Caco-2 (cell line): ENCODE measurements around the gene SCD5. TPM values are rescaled to one million over a fixed set of nuclear protein-coding genes. Genes with fewer than 3 reads are reported as not detected.
"Not testable (repeated sequence)": the region's sequence is repeated elsewhere in the genome, so short reads cannot be mapped to it uniquely, and the experiment has no call there.

Source experiments
- BruUV-seq: library from RNA; stranded (reverse); fragments of 400-500 nt; replicated peaks from 2 replicates; lab custom pipeline; 2021; lab: Mats Ljungman, UMichigan
- CTCF ChIA-PET: fragments of 300-600 bp; sonication (Branson Sonifier 250); formaldehyde crosslinking; loops from one replicate; lab custom pipeline; 2022; ENCODE audit warnings: antibody characterized with exemption; lab: Charles Lee
- POLR2A ChIA-PET: fragments of 300-600 bp; sonication (Branson Sonifier 250); formaldehyde crosslinking; loops from one replicate; lab custom pipeline; 2022; ENCODE audit warnings: antibody characterized with exemption; lab: Charles Lee
- DNase-seq, 2 experiments: peaks; one replicate each; pipeline versions ENCODE4 v3.0.0 to v3.0.0-alpha.2; 2020 to 2022
- H3K27me3 ChIP-seq: replicated peaks from 2 replicates; pipeline ENCODE4 v1.6.0; 2011; ENCODE audit warnings: low read length; ENCODE audit not compliant: control insufficient read depth, insufficient read depth
- H3K36me3 ChIP-seq: 2 replicates; pipeline ENCODE4 v1.5.1; 2011; ENCODE audit warnings: low read length; ENCODE audit not compliant: control insufficient read depth, insufficient read depth
- H3K4me1 ChIP-seq: fragments of 250-450 bp; sonication (Bioruptor Pico); 2 replicates; pipeline ENCODE4 v1.5.1; 2020; ENCODE audit warnings: mild to moderate bottlenecking
- H3K4me3 ChIP-seq: 2 replicates; pipeline ENCODE4 v1.5.1; 2011; ENCODE audit warnings: low read depth, mild to moderate bottlenecking, control low read depth, low read length
- H3K9me3 ChIP-seq: fragments of 250-450 bp; sonication (Bioruptor Pico); 2 replicates; pipeline ENCODE4 v1.5.1; 2020; ENCODE audit warnings: mild to moderate bottlenecking, moderate library complexity
- H3K27ac Mint-ChIP-seq: one replicate; pipeline ENCODE4 v1.8.0; 2022; ENCODE audit warnings: mixed read lengths; ENCODE audit not compliant: unreplicated experiment
- H3K27me3 Mint-ChIP-seq: one replicate; pipeline ENCODE4 v1.8.0; 2022; ENCODE audit warnings: mixed read lengths; ENCODE audit not compliant: insufficient read depth, unreplicated experiment
- H3K36me3 Mint-ChIP-seq: one replicate; pipeline ENCODE4 v1.8.0; 2022; ENCODE audit warnings: mild to moderate bottlenecking, mixed read lengths; ENCODE audit not compliant: insufficient read depth, unreplicated experiment
- H3K4me1 Mint-ChIP-seq: one replicate; pipeline ENCODE4 v1.8.0; 2022; ENCODE audit warnings: low read depth, mixed read lengths; ENCODE audit not compliant: unreplicated experiment
- H3K4me3 Mint-ChIP-seq: one replicate; pipeline ENCODE4 v1.8.0; 2022; ENCODE audit warnings: mild to moderate bottlenecking, moderate library complexity, mixed read lengths; ENCODE audit not compliant: unreplicated experiment
- H3K9me3 Mint-ChIP-seq: one replicate; pipeline ENCODE4 v1.8.0; 2022; ENCODE audit warnings: mixed read lengths; ENCODE audit not compliant: unreplicated experiment
- CTCF ChIP-seq, 2 experiments: fragments of 200-600 bp in 1 of 2; IDR thresholded peaks; 1 replicate in 1 of 2; 2 replicates in 1 of 2; pipeline versions ENCODE4 v1.5.1 to v1.8.0; 2011 to 2022; ENCODE audit warnings: antibody characterized with exemption in 1 of 2, control low read depth in 1 of 2, inconsistent platforms in 1 of 2, low read depth in 1 of 2, low read length in 1 of 2, mild to moderate bottlenecking in 1 of 2, moderate library complexity in 1 of 2; ENCODE audit not compliant: insufficient read depth in 1 of 2, severe bottlenecking in 1 of 2, unreplicated experiment in 1 of 2
- intact Hi-C: fragments of 100-400 bp; cut with micrococcal nuclease; formaldehyde crosslinking; loops from one replicate; pipeline ENCODE4 v1.10.0; 2022; ENCODE audit not compliant: unreplicated experiment
- total RNA-seq: library from RNA; stranded (reverse); gene quantifications from 2 replicates; pipeline ENCODE4 v1.2.3, GENCODE V29; 2022

Gene SCD5
- total RNA-seq, 1 experiment from 2014 or later = 2.7 TPM

- ChIA-PET POLR2A (no interaction called here), CTCF (no interaction called here)
- peak in 1 of 2 experiments; percentile 46 for DNase-seq
- no peak overlapping the region for H3K4me3 Mint-ChIP-seq
- TF ChIP-seq CTCF (IDR thresholded peaks at IDR 0.05; ENCODE audit: insufficient read depth in 1 of 2, low read depth in 1 of 2, low read length in 1 of 2, severe bottlenecking in 1 of 2, unreplicated experiment in 1 of 2) = peak in 1 of 2 experiments; percentile 4
- Histone ChIP-seq H3K4me3 (no peak overlapping the region), H3K36me3 (peaks cover 1% of the 10 kb centered on the region; the same call in 1 of the 2 replicates), H3K4me1 (peaks cover 10% of the 10 kb centered on the region; the same call in 1 of the 2 replicates), H3K9me3 (no peaks in the 10 kb centered on the region), H3K27me3 (no peaks in the 10 kb centered on the region)
- no TSS peak for BruUV-seq
- H3K27me3 Mint-ChIP-seq = no peaks in the 10 kb centered on the region
- no peaks in the 10 kb centered on the region for H3K4me1 Mint-ChIP-seq
- H3K27ac Mint-ChIP-seq = no peak overlapping the region
- H3K9me3 Mint-ChIP-seq = no peaks in the 10 kb centered on the region
- H3K36me3 Mint-ChIP-seq = peaks cover 70% of the 10 kb centered on the region
- intact Hi-C loops = no loop called here
Observed at GRCh38 chr4:82833696-82834313, 35.2 kb upstream of the SCD5 start.

GRCh38 chr4:82833060-82833459 is 34.5 kb upstream of the SCD5 start:
- peaks cover 70% of the 10 kb centered on the region for H3K36me3 Mint-ChIP-seq
- H3K4me1 ChIP-seq, H3K27ac Mint-ChIP-seq, intact Hi-C loops, H3K27me3 ChIP-seq, DNase-seq, H3K9me3 ChIP-seq, H3K9me3 Mint-ChIP-seq, POLR2A ChIA-PET, H3K27me3 Mint-ChIP-seq, H3K4me1 Mint-ChIP-seq, H3K36me3 ChIP-seq, CTCF ChIA-PET, H3K4me3 Mint-ChIP-seq, BruUV-seq, H3K4me3 ChIP-seq: not testable (repeated sequence)

- no peaks in the 10 kb centered on the region for H3K4me1 ChIP-seq
- no peaks in the 10 kb centered on the region; the same call in 1 of the 2 replicates for H3K36me3 ChIP-seq
- Mint-ChIP-seq H3K4me1 (no peaks in the 10 kb centered on the region), H3K36me3 (peaks cover 72% of the 10 kb centered on the region), H3K9me3 (no peaks in the 10 kb centered on the region), H3K27ac (no peak overlapping the region), H3K27me3 (no peaks in the 10 kb centered on the region), H3K4me3 (no peak overlapping the region)
- H3K27me3 ChIP-seq = no peaks in the 10 kb centered on the region
- no peaks in the 10 kb centered on the region for H3K9me3 ChIP-seq
- no peak overlapping the region for H3K4me3 ChIP-seq
- no peak for TF ChIP-seq CTCF (IDR thresholded peaks at IDR 0.05; ENCODE audit: insufficient read depth in 1 of 2, low read depth in 1 of 2, low read length in 1 of 2, severe bottlenecking in 1 of 2, unreplicated experiment in 1 of 2)
- intact Hi-C loops = no loop called here
- no peak for DNase-seq
- no TSS peak for BruUV-seq
- CTCF ChIA-PET = no interaction called here
- POLR2A ChIA-PET = no interaction called here
Observed at GRCh38 chr4:82825425-82825824, 26.8 kb upstream of the SCD5 start.
